ENCODE measurements around the gene RALBP1. TPM values are rescaled to one million over a fixed set of nuclear protein-coding genes. Genes with fewer than 3 reads are reported as not detected.

The RALBP1 gene
- total RNA-seq, 1 donor from 2014 or later: 67.2 TPM

- peaks cover 35 to 48% of the 10 kb centered on the region in 2 donors for H3K36me3 ChIP-seq
- no peak for DNase-seq (ENCODE audit: low spot score in 2 of 2)
- no peak overlapping the region for H3K4me3 ChIP-seq
- no peaks in the 10 kb centered on the region for H3K27me3 ChIP-seq
- H3K27ac ChIP-seq: no peak overlapping the region
- no peak for TF ChIP-seq CTCF (IDR thresholded peaks at IDR 0.05)
- H3K4me1 ChIP-seq: peaks cover 0 to 15% of the 10 kb centered on the region in 2 donors
- H3K9me3 ChIP-seq: no peaks in the 10 kb centered on the region
- intact Hi-C loops (cut with DNase I): no loop called here
Measured at GRCh38 chr18:9563331-9563730, 88.0 kb downstream of the RALBP1 start.

GRCh38 chr18:9565407-9565806 lies 90.1 kb downstream of the RALBP1 start:
- H3K27ac ChIP-seq: no peak overlapping the region
- TF ChIP-seq CTCF (IDR thresholded peaks at IDR 0.05): no peak
- intact Hi-C loops (cut with DNase I): no loop called here
- peaks cover 41 to 43% of the 10 kb centered on the region in 2 donors for H3K36me3 ChIP-seq
- peaks cover 0 to 15% of the 10 kb centered on the region in 2 donors for H3K4me1 ChIP-seq
- DNase-seq (ENCODE audit: low spot score in 2 of 2): no peak
- H3K27me3 ChIP-seq: no peaks in the 10 kb centered on the region
- H3K9me3 ChIP-seq: no peaks in the 10 kb centered on the region
- no peak overlapping the region for H3K4me3 ChIP-seq

GRCh38 chr18:9568186-9568585 lies 92.9 kb downstream of the RALBP1 start:
- intact Hi-C loops (cut with DNase I): no loop called here
- peaks cover 27 to 44% of the 10 kb centered on the region in 2 donors for H3K36me3 ChIP-seq
- DNase-seq (ENCODE audit: low spot score in 2 of 2): no peak
- no peak for TF ChIP-seq CTCF (IDR thresholded peaks at IDR 0.05)
- peaks cover 0 to 11% of the 10 kb centered on the region in 2 donors for H3K4me1 ChIP-seq
- no peaks in the 10 kb centered on the region for H3K27me3 ChIP-seq
- H3K9me3 ChIP-seq: no peaks in the 10 kb centered on the region
- no peak overlapping the region for H3K4me3 ChIP-seq
- H3K27ac ChIP-seq: no peak overlapping the region

- DNase-seq (ENCODE audit: low spot score in 2 of 2): no peak
- intact Hi-C loops (cut with DNase I): no loop called here
- Histone ChIP-seq H3K4me1 (peaks cover 0 to 9% of the 10 kb centered on the region in 2 donors), H3K36me3 (peaks cover 28 to 48% of the 10 kb centered on the region in 2 donors), H3K27ac (no peak overlapping the region), H3K9me3 (no peaks in the 10 kb centered on the region), H3K4me3 (no peak overlapping the region), H3K27me3 (no peaks in the 10 kb centered on the region)
- TF ChIP-seq CTCF (IDR thresholded peaks at IDR 0.05): no peak
Measured at GRCh38 chr18:9569178-9569577, 93.9 kb downstream of the RALBP1 start.

- no peak for DNase-seq (ENCODE audit: low spot score in 2 of 2)
- Histone ChIP-seq H3K27me3 (no peaks in the 10 kb centered on the region), H3K27ac (no peak overlapping the region), H3K9me3 (no peaks in the 10 kb centered on the region), H3K36me3 (peaks cover 33 to 54% of the 10 kb centered on the region in 2 donors), H3K4me1 (peaks cover 0 to 6% of the 10 kb centered on the region in 2 donors), H3K4me3 (no peak overlapping the region)
- intact Hi-C loops (cut with DNase I): no loop called here
- TF ChIP-seq CTCF (IDR thresholded peaks at IDR 0.05): no peak
Measured at GRCh38 chr18:9570255-9570654, 94.9 kb downstream of the RALBP1 start.

- no peak overlapping the region for H3K27ac ChIP-seq
- no peak for DNase-seq (ENCODE audit: low spot score in 2 of 2)
- no peaks in the 10 kb centered on the region for H3K4me1 ChIP-seq
- intact Hi-C loops (cut with DNase I): no loop called here
- H3K9me3 ChIP-seq: no peaks in the 10 kb centered on the region
- TF ChIP-seq CTCF (IDR thresholded peaks at IDR 0.05): no peak
- H3K36me3 ChIP-seq: peaks cover 33 to 54% of the 10 kb centered on the region in 2 donors
- no peaks in the 10 kb centered on the region for H3K27me3 ChIP-seq
- H3K4me3 ChIP-seq: no peak overlapping the region
Measured at GRCh38 chr18:9571546-9571945, 96.2 kb downstream of the RALBP1 start.

All from ascending aorta (tissue), 2 donors.